Measurements from ENCODE around the gene PRELID3B. TPM values are rescaled to one million over a fixed set of nuclear protein-coding genes. Genes with fewer than 3 reads are reported as not detected.

PRELID3B gene
- total and polyA plus RNA-seq, 2 experiments from 2014 or later, result 64.1 to 75.8 TPM

DNA sequence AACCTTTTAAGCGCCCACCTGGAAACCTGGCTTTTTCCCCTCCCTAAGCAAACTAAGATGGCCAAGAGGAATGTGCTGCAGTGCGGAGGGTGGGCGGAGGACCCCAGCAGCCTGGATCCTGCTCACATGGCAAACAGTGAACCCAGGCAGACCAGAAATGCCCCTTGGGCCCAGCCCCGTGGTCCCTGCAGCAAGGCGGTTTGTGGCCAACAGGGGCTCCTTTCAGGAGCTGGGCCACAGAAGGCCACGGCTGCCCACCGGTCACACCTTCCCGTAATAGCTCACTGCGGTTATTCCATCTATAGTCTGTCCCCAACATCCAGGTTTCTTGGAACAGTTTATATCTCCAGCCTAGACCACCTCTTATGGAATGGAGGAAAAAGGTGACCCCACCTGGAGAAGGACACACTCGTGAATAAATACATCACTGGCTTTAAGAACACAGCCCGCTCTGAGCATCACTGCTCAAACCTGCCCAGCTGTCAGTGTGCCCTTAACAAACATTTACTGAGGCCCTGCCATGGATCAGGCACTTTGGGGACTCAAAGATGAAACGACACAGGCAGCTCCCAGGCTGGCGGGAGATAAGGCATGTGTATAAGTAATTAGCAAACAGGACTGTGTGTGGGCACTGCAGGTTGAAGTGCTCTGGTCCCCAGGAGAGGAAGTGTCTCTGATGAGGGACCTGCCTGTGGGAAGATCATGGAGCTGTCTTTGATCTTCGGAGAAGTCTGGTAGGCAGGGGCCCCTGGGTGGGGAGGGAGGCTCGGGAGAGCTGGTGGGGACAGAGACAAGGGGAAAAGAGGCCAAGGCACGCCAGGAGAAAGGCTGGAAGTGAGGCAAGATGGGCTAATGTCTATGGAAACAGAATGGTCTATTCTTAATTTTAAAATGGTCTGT, 26.5 kb downstream of the PRELID3B start:
- in situ Hi-C loops (cut with MboI), result loop anchor here (25.0 kb wide), 1 partner anchor 779 kb away; the partner anchor contains the start of gene ANKRD60

GRCh38 chr20:59015411-59015810, 27.2 kb downstream of the PRELID3B start:
- H3K4me2 ChIP-seq (ENCODE audit: unreplicated experiment), result no peak overlapping the region
- TF ChIP-seq EZH2phosphoT487 (IDR thresholded peaks at IDR 0.05; ENCODE audit: insufficient read depth, low read depth) (no peak), EZH2 (IDR thresholded peaks at IDR 0.05; ENCODE audit: insufficient read depth, poor library complexity, severe bottlenecking) (no peak)
- H2AFZ ChIP-seq, result no peak overlapping the region
- H3F3A ChIP-seq (ENCODE audit: insufficient read depth), result peaks cover 19% of the 10 kb centered on the region
- H3K4me1 ChIP-seq (ENCODE audit: insufficient read depth), result peaks cover 31% of the 10 kb centered on the region
- DNase-seq, result no peak
- WGBS, 2 experiments (ENCODE audit: low coverage in 1 of 2, low lambda C conversion rate in 2 of 2, missing lambda C conversion rate in 2 of 2), result 87 to 89% methylated on average over 16 of the region's 16 CpGs
- in situ Hi-C loops (cut with MboI), result loop anchor here (25.0 kb wide), 1 partner anchor 778 kb away; the partner anchor contains the start of gene ANKRD60
- H4K20me1 ChIP-seq (ENCODE audit: insufficient read depth), result no peaks in the 10 kb centered on the region
- no peaks in the 10 kb centered on the region for H3K9me2 ChIP-seq (ENCODE audit: insufficient read depth)
- H3K27ac ChIP-seq, result no peak overlapping the region
- no peaks in the 10 kb centered on the region for H3K36me3 ChIP-seq (ENCODE audit: low read depth)
- no peak overlapping the region for H3K9ac ChIP-seq
- no peaks in the 10 kb centered on the region for H3K9me3 ChIP-seq (ENCODE audit: low read depth)
- H3K27me3 ChIP-seq (replicated peaks; ENCODE audit: insufficient read depth), result no peaks in the 10 kb centered on the region
- no peak overlapping the region for H3K4me3 ChIP-seq
- 0 out of 2 replicates have a peak, but pooled peaks cover 4% of the 10 kb centered on the region for H3K79me2 ChIP-seq (ENCODE audit: insufficient read depth)

More for the DNA sequence above, 26.5 kb downstream of the PRELID3B start:
- H2AFZ ChIP-seq, result no peak overlapping the region
- 0 out of 2 replicates have a peak, but pooled peaks cover 4% of the 10 kb centered on the region for H3K79me2 ChIP-seq (ENCODE audit: insufficient read depth)
- H3K4me2 ChIP-seq (ENCODE audit: unreplicated experiment), result no peak overlapping the region
- H3K9me2 ChIP-seq (ENCODE audit: insufficient read depth), result no peaks in the 10 kb centered on the region
- peaks cover 19% of the 10 kb centered on the region for H3F3A ChIP-seq (ENCODE audit: insufficient read depth)
- no peaks in the 10 kb centered on the region for H3K36me3 ChIP-seq (ENCODE audit: low read depth)
- H3K4me3 ChIP-seq, result no peak overlapping the region
- DNase-seq, result no peak
- no peaks in the 10 kb centered on the region for H3K27me3 ChIP-seq (replicated peaks; ENCODE audit: insufficient read depth)
- H3K27ac ChIP-seq, result no peak overlapping the region
- peaks cover 31% of the 10 kb centered on the region for H3K4me1 ChIP-seq (ENCODE audit: insufficient read depth)
- H4K20me1 ChIP-seq (ENCODE audit: insufficient read depth), result no peaks in the 10 kb centered on the region
- H3K9ac ChIP-seq, result no peak overlapping the region
- WGBS, 2 experiments (ENCODE audit: low coverage in 1 of 2, low lambda C conversion rate in 2 of 2, missing lambda C conversion rate in 2 of 2), result 83 to 89% methylated on average over 16 of the region's 16 CpGs
- H3K9me3 ChIP-seq (ENCODE audit: low read depth), result no peaks in the 10 kb centered on the region
- TF ChIP-seq EZH2 (IDR thresholded peaks at IDR 0.05; ENCODE audit: insufficient read depth, poor library complexity, severe bottlenecking) (no peak), EZH2phosphoT487 (IDR thresholded peaks at IDR 0.05; ENCODE audit: insufficient read depth, low read depth) (no peak)

DNA sequence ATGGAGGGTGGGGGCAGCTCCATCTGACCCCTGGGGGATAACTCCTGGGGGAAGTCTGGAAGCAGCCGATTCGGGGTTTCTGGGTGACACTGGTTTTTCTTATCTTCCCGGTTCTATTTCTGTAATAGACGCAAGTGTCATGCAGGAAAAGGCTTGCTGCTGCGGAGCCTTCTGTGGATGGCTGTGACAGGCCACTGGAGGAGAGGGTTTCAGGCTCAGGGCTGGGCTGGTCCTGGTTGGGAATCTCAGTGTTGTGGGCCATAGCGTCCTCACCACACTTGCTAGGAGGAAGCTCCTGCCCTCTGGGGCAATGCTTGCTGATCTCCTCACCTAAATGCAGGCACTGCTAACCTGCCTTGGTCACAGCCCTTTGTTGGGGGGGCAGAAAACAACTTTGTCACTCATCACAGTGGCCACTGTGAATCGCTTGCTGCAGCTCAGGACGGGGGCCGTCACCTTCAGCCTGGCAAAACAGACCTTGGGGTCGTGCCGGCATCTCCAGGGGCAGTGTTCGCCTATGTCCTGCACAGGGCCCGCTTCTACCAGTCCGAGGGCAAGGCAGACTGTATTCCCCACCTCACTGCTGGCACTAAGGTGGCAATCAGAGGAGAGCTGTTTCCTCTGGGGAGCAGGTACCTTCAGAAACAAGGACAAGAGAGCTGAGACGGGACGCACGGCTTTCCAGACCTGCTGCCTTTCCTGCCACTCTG, 27.8 kb downstream of the PRELID3B start:
- in situ Hi-C loops (cut with MboI), result loop anchor here (25.0 kb wide), 1 partner anchor 778 kb away; the partner anchor contains the start of gene ANKRD60
- 78 to 80% methylated on average over 17 of the region's 17 CpGs for WGBS, 2 experiments (ENCODE audit: low coverage in 1 of 2, low lambda C conversion rate in 2 of 2, missing lambda C conversion rate in 2 of 2)

More for the DNA sequence above, 27.8 kb downstream of the PRELID3B start:
- no peaks in the 10 kb centered on the region for H3K9me2 ChIP-seq (ENCODE audit: insufficient read depth)
- H3K4me1 ChIP-seq (ENCODE audit: insufficient read depth), result peaks cover 31% of the 10 kb centered on the region
- no peaks in the 10 kb centered on the region for H3K36me3 ChIP-seq (ENCODE audit: low read depth)
- H3K4me3 ChIP-seq, result peak overlapping the region; percentile 23; the same call in 1 of the 2 replicates
- H3K4me2 ChIP-seq (ENCODE audit: unreplicated experiment), result peak overlapping the region; percentile 60
- no peak for DNase-seq
- peaks cover 19% of the 10 kb centered on the region for H3F3A ChIP-seq (ENCODE audit: insufficient read depth)
- H3K9me3 ChIP-seq (ENCODE audit: low read depth), result no peaks in the 10 kb centered on the region
- peak overlapping the region; percentile 71 for H2AFZ ChIP-seq
- TF ChIP-seq EZH2 (IDR thresholded peaks at IDR 0.05; ENCODE audit: insufficient read depth, poor library complexity, severe bottlenecking) (no peak), EZH2phosphoT487 (IDR thresholded peaks at IDR 0.05; ENCODE audit: insufficient read depth, low read depth) (no peak)
- no peaks in the 10 kb centered on the region for H3K79me2 ChIP-seq (ENCODE audit: insufficient read depth)
- H3K27ac ChIP-seq, result peak overlapping the region; percentile 60
- 0 out of 2 replicates have a peak overlapping the region, but pooled peaks have one; percentile 36 for H3K9ac ChIP-seq
- H4K20me1 ChIP-seq (ENCODE audit: insufficient read depth), result no peaks in the 10 kb centered on the region
- no peaks in the 10 kb centered on the region for H3K27me3 ChIP-seq (replicated peaks; ENCODE audit: insufficient read depth)

All from GM23248 (cell line).